ENCODE data around the gene PAFAH2. TPM values are rescaled to one million over a fixed set of nuclear protein-coding genes. Genes with fewer than 3 reads are reported as not detected.

Gene PAFAH2
- total RNA-seq, 1 experiment from 2014 or later, result 11.1 TPM

DNA sequence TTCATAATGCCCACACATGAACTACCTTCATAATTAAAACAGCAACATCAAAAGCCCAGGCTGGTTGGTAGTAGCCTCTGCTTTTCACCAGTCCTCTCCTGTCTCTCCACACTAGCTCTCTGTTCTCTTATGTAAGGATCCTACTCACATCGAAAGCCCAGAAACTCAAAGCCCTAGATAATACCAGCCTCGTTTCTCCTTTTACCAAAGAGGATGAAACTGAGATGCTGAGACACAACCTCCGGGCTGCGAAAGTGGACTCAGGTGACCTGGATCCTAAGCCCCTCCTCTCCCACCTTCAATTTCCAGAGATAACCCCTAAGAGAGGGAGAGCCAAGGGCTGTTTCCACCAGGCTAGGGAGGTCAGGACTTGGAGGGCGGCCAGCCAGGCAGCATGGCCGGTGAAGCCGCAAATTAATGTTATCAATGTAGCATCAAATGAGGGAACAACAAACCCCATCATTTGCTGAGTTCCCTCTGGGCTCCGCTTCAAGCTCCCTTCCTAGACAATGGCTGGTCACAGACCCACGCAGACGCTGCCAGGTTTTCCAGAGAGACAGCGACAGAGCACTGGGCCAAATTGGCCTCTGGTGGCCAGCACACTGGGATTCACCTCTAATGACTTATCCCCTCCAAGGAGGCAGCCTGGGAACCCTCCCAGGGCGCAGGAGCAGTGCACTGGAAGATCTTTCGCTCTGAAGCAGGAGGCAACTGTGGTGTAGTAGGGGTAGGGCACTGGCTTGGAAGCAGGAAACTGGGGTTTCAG lies 70.9 kb downstream of the PAFAH2 start:
- no peaks in the 10 kb centered on the region for H3K36me3 ChIP-seq (replicated peaks; ENCODE audit: control insufficient read depth, insufficient read depth, low read length)
- no peaks in the 10 kb centered on the region for H3K27me3 ChIP-seq (ENCODE audit: control insufficient read depth, insufficient read depth, low read length)
- no peak overlapping the region for H3K4me3 ChIP-seq (ENCODE audit: insufficient read depth, low read depth, low read length)
- no peak for DNase-seq

DNA sequence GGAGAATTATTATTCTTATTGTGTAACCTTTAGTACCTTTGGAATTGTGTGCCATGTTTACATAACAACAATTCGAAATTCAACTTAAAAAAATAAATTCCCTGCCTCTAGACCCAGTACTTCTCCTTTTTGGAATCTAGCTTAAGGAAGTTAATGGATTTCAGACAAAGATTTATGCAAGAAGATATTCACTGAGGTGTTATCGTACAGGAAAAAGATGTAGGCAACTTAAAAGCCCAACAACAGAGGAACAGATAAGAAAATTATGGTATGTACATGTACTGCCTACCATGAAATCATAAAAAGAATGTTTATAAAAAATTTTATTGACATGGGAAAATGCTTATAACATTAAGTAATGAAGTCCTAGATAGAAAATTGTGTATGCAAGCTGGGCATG lies 73.4 kb downstream of the PAFAH2 start:
- Histone ChIP-seq H3K4me3 (ENCODE audit: insufficient read depth, low read depth, low read length) (no peak overlapping the region), H3K27me3 (ENCODE audit: control insufficient read depth, insufficient read depth, low read length) (no peaks in the 10 kb centered on the region), H3K36me3 (replicated peaks; ENCODE audit: control insufficient read depth, insufficient read depth, low read length) (no peaks in the 10 kb centered on the region)
- DNase-seq, result no peak

DNA sequence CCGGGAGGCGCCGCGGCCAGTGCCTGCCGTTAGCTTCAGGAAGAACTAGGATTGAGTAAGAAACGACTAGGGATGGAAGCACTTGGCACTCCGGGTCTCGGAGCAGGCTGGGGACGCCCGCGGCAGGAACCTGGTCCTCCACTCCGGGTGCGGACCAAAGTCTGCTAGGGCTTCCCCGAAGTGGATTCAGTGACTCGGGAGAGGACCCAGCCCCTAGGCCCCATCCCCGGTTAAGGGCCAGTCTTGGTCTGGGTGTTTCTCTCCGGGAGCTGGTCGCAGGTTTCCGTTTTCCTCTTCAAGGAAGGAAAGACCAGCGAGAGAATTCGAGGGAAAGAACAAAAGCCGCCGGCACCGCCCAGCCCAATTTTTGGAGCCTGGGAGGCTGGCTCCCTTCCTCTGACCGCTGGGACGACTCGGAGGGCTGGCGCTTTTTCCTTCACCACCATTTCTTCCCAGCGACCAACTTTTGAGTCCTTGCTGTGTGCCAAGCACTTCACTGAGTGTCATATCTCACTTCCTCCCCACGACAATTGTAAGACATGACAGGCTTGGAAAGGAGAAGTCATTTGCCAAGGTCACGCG lies 74.8 kb downstream of the PAFAH2 start:
- DNase-seq, result peak; percentile 79
- Histone ChIP-seq H3K36me3 (replicated peaks; ENCODE audit: control insufficient read depth, insufficient read depth, low read length) (no peaks in the 10 kb centered on the region), H3K27me3 (ENCODE audit: control insufficient read depth, insufficient read depth, low read length) (no peaks in the 10 kb centered on the region), H3K4me3 (ENCODE audit: insufficient read depth, low read depth, low read length) (peak overlapping the region; percentile 77)

GRCh38 chr1:25922056-25922970 lies 75.5 kb downstream of the PAFAH2 start:
- DNase-seq, result peak; percentile 80
- no peaks in the 10 kb centered on the region for H3K27me3 ChIP-seq (ENCODE audit: control insufficient read depth, insufficient read depth, low read length)
- H3K36me3 ChIP-seq (replicated peaks; ENCODE audit: control insufficient read depth, insufficient read depth, low read length), result no peaks in the 10 kb centered on the region
- H3K4me3 ChIP-seq (ENCODE audit: insufficient read depth, low read depth, low read length), result peak overlapping the region; percentile 77

GRCh38 chr1:25918615-25919014 lies 79.2 kb downstream of the PAFAH2 start:
- H3K4me3 ChIP-seq (ENCODE audit: insufficient read depth, low read depth, low read length), result no peak overlapping the region
- DNase-seq, result peak; percentile 49
- H3K27me3 ChIP-seq (ENCODE audit: control insufficient read depth, insufficient read depth, low read length), result no peaks in the 10 kb centered on the region
- no peaks in the 10 kb centered on the region for H3K36me3 ChIP-seq (replicated peaks; ENCODE audit: control insufficient read depth, insufficient read depth, low read length)

DNA sequence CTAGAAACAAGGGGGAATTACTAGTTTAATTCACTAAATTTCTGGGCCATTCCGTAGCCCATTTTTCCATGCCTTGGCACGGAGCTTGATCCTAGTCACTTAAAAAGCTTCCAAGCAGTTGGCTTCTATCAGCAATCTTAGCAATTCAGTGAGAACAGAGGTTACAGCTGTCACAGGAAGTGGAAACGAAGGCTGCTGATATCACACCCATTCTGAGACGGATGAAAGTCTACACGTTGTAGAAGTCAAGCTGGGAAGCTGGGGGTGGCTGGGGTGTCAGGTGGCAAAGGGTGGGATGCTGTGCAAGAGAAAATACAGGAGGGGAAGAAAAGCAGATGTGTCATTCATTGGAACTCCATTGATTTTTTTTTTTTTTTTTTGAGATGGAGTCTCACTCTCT lies 79.9 kb downstream of the PAFAH2 start:
- Histone ChIP-seq H3K27me3 (ENCODE audit: control insufficient read depth, insufficient read depth, low read length) (no peaks in the 10 kb centered on the region), H3K4me3 (ENCODE audit: insufficient read depth, low read depth, low read length) (no peak overlapping the region), H3K36me3 (replicated peaks; ENCODE audit: control insufficient read depth, insufficient read depth, low read length) (no peaks in the 10 kb centered on the region)
- DNase-seq, result no peak

GRCh38 chr1:25916460-25916859 lies 81.4 kb downstream of the PAFAH2 start:
- no peaks in the 10 kb centered on the region for H3K36me3 ChIP-seq (replicated peaks; ENCODE audit: control insufficient read depth, insufficient read depth, low read length)
- H3K27me3 ChIP-seq (ENCODE audit: control insufficient read depth, insufficient read depth, low read length), result no peaks in the 10 kb centered on the region
- no peak overlapping the region for H3K4me3 ChIP-seq (ENCODE audit: insufficient read depth, low read depth, low read length)
- DNase-seq, result no peak

DNA sequence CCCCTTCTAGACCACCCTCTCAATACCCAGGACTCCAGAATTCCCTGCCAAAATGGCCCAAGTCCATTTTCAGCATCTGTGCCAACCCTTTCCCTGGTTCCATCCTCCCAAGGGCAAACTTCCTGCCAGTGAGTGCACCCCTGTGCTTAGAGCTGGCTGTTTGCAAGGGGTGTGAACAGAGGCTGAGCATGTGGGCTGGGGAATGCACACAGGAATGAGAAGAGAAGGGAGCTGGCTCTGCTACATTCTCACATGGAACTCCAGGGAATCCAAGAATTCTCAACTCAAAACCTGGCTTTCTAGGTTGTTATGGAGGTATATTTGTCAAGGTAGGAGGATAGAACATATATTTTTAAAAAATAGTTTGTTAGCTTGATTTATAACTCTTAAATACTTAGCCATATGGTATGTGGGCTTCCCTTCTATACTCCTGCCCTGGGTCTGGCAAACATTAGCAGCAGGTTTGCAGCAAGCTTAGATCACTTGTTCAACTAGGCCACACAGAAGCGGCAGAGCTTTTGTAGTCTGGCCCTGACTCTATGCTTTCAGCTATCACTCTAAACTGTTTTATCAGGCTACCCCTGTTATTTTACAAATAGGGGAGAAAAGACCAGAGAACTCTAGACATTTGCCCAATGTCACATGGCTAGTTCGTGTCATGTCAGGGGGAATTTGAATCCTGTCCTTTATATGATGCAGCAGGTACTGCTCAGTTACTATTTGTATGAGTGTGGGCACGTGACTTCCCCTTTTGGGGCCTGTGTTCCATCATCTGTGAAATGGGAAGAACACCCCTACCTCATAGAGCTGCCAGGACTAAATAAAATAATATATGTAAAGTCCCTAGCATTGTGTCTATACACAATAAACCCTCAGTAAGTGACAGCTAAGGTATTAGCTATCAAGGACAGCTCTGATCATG lies 83.5 kb downstream of the PAFAH2 start:
- Histone ChIP-seq H3K27me3 (ENCODE audit: control insufficient read depth, insufficient read depth, low read length) (no peaks in the 10 kb centered on the region), H3K4me3 (ENCODE audit: insufficient read depth, low read depth, low read length) (no peak overlapping the region), H3K36me3 (replicated peaks; ENCODE audit: control insufficient read depth, insufficient read depth, low read length) (no peaks in the 10 kb centered on the region)
- DNase-seq, result no peak

DNA sequence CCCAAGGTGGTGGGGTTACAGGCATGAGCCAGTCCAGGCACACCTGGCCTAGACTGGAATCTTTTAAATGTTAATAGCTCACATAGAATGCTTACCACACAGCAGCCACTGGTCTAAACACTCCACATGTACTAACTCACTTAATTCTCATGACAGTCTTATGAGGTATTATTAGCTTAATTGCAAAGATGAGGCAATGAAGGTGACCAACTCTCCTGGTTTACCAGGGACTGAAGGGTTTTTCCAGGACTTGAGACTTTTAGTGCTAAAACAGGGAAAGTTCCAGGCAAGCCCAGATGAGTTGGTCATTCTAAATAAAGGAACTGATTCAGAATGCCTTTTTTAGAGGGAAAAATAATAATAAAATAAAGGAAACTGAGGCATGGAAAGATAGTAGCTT lies 84.7 kb downstream of the PAFAH2 start:
- Histone ChIP-seq H3K27me3 (ENCODE audit: control insufficient read depth, insufficient read depth, low read length) (no peaks in the 10 kb centered on the region), H3K36me3 (replicated peaks; ENCODE audit: control insufficient read depth, insufficient read depth, low read length) (no peaks in the 10 kb centered on the region), H3K4me3 (ENCODE audit: insufficient read depth, low read depth, low read length) (no peak overlapping the region)
- no peak for DNase-seq

GRCh38 chr1:25912076-25912831 lies 85.6 kb downstream of the PAFAH2 start:
- no peaks in the 10 kb centered on the region for H3K36me3 ChIP-seq (replicated peaks; ENCODE audit: control insufficient read depth, insufficient read depth, low read length)
- no peak overlapping the region for H3K4me3 ChIP-seq (ENCODE audit: insufficient read depth, low read depth, low read length)
- no peak for DNase-seq
- no peaks in the 10 kb centered on the region for H3K27me3 ChIP-seq (ENCODE audit: control insufficient read depth, insufficient read depth, low read length)

- no peak for DNase-seq
- Histone ChIP-seq H3K36me3 (replicated peaks; ENCODE audit: control insufficient read depth, insufficient read depth, low read length) (no peaks in the 10 kb centered on the region), H3K27me3 (ENCODE audit: control insufficient read depth, insufficient read depth, low read length) (no peaks in the 10 kb centered on the region; the same call in 1 of the 2 replicates), H3K4me3 (ENCODE audit: insufficient read depth, low read depth, low read length) (no peak overlapping the region)
These were observed 86.7 kb downstream of the PAFAH2 start for GRCh38 chr1:25911162-25911561.

Data from H7 (cell line).